CD14-positive monocyte (primary cell): Measurements from ENCODE around the gene SEC16B. TPM values are rescaled to one million over a fixed set of nuclear protein-coding genes. Genes with fewer than 3 reads are reported as not detected.

Experiments
- DNase-seq, 3 donors: peaks; one replicate each; pipeline ENCODE4 v3.0.0-alpha.2; 2011 to 2022
- H2AFZ ChIP-seq: 2 replicates; pipeline ENCODE4 v1.6.0; 2012; ENCODE audit warnings: mild to moderate bottlenecking, low read depth, low read length, inconsistent platforms; ENCODE audit not compliant: insufficient read depth, poor library complexity, severe bottlenecking
- H3K27ac ChIP-seq, 2 donors: 1 replicate in 1 of 2; 2 replicates in 1 of 2; pipeline ENCODE4 v1.5.1; 2012 to 2013; ENCODE audit warnings: low read length in 2 of 2, control low read depth in 1 of 2, inconsistent platforms in 1 of 2, low read depth in 1 of 2, mild to moderate bottlenecking in 1 of 2
- H3K27me3 ChIP-seq, 2 donors: one replicate each; pipeline versions ENCODE4 v1.6.0 to v1.6.1; 2011 to 2013; ENCODE audit warnings: low read length in 2 of 2; ENCODE audit not compliant: control insufficient read depth in 2 of 2, insufficient read depth in 2 of 2
- H3K36me3 ChIP-seq, 2 donors: replicated peaks in 1 of 2; 1 replicate in 1 of 2; 2 replicates in 1 of 2; pipeline versions ENCODE4 v1.5.1 to v1.6.1; 2012 to 2013; ENCODE audit warnings: low read length in 2 of 2, control low read depth in 1 of 2, inconsistent platforms in 1 of 2, mild to moderate bottlenecking in 1 of 2; ENCODE audit not compliant: insufficient read depth in 2 of 2, control insufficient read depth in 1 of 2
- H3K4me1 ChIP-seq, 2 donors: 1 replicate in 1 of 2; 2 replicates in 1 of 2; pipeline versions ENCODE4 v1.5.1 to v1.6.1; 2012 to 2013; ENCODE audit warnings: low read length in 2 of 2, control low read depth in 1 of 2, inconsistent platforms in 1 of 2, mild to moderate bottlenecking in 1 of 2, moderate library complexity in 1 of 2; ENCODE audit not compliant: insufficient read depth in 2 of 2, control insufficient read depth in 1 of 2
- H3K4me2 ChIP-seq: replicated peaks from 2 replicates; pipeline ENCODE3; 2012; ENCODE audit warnings: low read length, moderate library complexity, mild to moderate bottlenecking; ENCODE audit not compliant: poor library complexity, severe bottlenecking; ENCODE audit errors: extremely low read depth
- H3K4me3 ChIP-seq, 3 experiments: fragments of 200-600 bp in 1 of 3; sonication (generic) in 1 of 3; replicated peaks in 1 of 3; 1 replicate in 2 of 3; 2 replicates in 1 of 3; pipeline ENCODE4 v1.5.1; 2011 to 2013; ENCODE audit warnings: low read length in 3 of 3, mild to moderate bottlenecking in 3 of 3, control low read depth in 2 of 3, low read depth in 2 of 3, inconsistent platforms in 1 of 3, moderate library complexity in 1 of 3
- H3K79me2 ChIP-seq: 2 replicates; pipeline ENCODE4 v1.6.0; 2012; ENCODE audit warnings: mild to moderate bottlenecking, control low read depth, inconsistent platforms, low read length, moderate library complexity; ENCODE audit not compliant: insufficient read depth
- H3K9ac ChIP-seq: 2 replicates; pipeline ENCODE4 v1.6.0; 2017; ENCODE audit warnings: low read length, mild to moderate bottlenecking; ENCODE audit not compliant: insufficient read depth, poor library complexity, severe bottlenecking
- H3K9me3 ChIP-seq, 2 donors: replicated peaks in 1 of 2; 1 replicate in 1 of 2; 2 replicates in 1 of 2; pipeline versions ENCODE4 v1.5.1 to v1.6.1; 2012 to 2013; ENCODE audit warnings: low read length in 2 of 2, control low read depth in 1 of 2; ENCODE audit not compliant: control insufficient read depth in 1 of 2, insufficient read depth in 1 of 2
- H4K20me1 ChIP-seq: 2 replicates; pipeline ENCODE4 v1.6.0; 2012; ENCODE audit warnings: mild to moderate bottlenecking, low read length, control low read depth, moderate library complexity; ENCODE audit not compliant: insufficient read depth
- H3K27ac Mint-ChIP-seq, 7 donors: one replicate each; pipeline ENCODE4 v1.8.0; 2020; ENCODE audit warnings: mild to moderate bottlenecking in 7 of 7, mixed read lengths in 7 of 7, moderate library complexity in 6 of 7, inconsistent platforms in 2 of 7
- H3K27me3 Mint-ChIP-seq, 3 donors: one replicate each; pipeline ENCODE4 v1.8.0; 2021 to 2022; ENCODE audit warnings: low read depth in 3 of 3, mild to moderate bottlenecking in 3 of 3, mixed read lengths in 3 of 3, moderate library complexity in 3 of 3, inconsistent platforms in 1 of 3
- H3K36me3 Mint-ChIP-seq, 2 donors: one replicate each; pipeline ENCODE4 v1.8.0; 2020; ENCODE audit warnings: mixed read lengths in 2 of 2, inconsistent platforms in 1 of 2, mild to moderate bottlenecking in 1 of 2
- H3K4me1 Mint-ChIP-seq: one replicate; pipeline ENCODE4 v1.8.0; 2020; ENCODE audit warnings: mild to moderate bottlenecking, mixed read lengths
- H3K4me3 Mint-ChIP-seq, 2 donors: one replicate each; pipeline ENCODE4 v1.8.0; 2020; ENCODE audit warnings: mild to moderate bottlenecking in 2 of 2, mixed read lengths in 2 of 2, moderate library complexity in 1 of 2
- H3K9me3 Mint-ChIP-seq, 7 donors: one replicate each; pipeline ENCODE4 v1.8.0; 2020 to 2022; ENCODE audit warnings: mixed read lengths in 7 of 7, mild to moderate bottlenecking in 6 of 7, moderate library complexity in 6 of 7, inconsistent platforms in 2 of 7
- CTCF ChIP-seq: fragments of 200-600 bp; IDR thresholded peaks from one replicate; pipeline ENCODE4 v1.8.0; 2022; ENCODE audit warnings: antibody characterized with exemption, mild to moderate bottlenecking
- WGBS: methylation state at CpG from one replicate; pipeline ENCODE4 v1.1.5; 2013; ENCODE audit warnings: missing lambda C conversion rate; ENCODE audit not compliant: insufficient coverage; 5-methylcytosine and 5-hydroxymethylcytosine counted together
- intact Hi-C, 2 donors: fragments of 100-400 bp; cut with micrococcal nuclease; formaldehyde crosslinking; loops; one replicate each; pipeline versions ENCODE4 v1.15.0 to v1.15.1; 2023
- polyA plus RNA-seq, 3 donors: library from polyadenylated mRNA; depleted of rRNA in 1 of 3; unstranded in 2 of 3; stranded (reverse) in 1 of 3; fragments of 300-500 nt in 2 of 3; fragments of >200 nt in 1 of 3; fragmentation: Illumina TruSeq in 2 of 3; gene quantifications; 1 replicate in 2 of 3; 2 replicates in 1 of 3; pipeline ENCODE4 v1.2.3, GENCODE V29; 2012 to 2021

The SEC16B gene
- polyA plus RNA-seq, 3 donors, result 0.10 to 2.0 TPM; not detected in 1

DNA sequence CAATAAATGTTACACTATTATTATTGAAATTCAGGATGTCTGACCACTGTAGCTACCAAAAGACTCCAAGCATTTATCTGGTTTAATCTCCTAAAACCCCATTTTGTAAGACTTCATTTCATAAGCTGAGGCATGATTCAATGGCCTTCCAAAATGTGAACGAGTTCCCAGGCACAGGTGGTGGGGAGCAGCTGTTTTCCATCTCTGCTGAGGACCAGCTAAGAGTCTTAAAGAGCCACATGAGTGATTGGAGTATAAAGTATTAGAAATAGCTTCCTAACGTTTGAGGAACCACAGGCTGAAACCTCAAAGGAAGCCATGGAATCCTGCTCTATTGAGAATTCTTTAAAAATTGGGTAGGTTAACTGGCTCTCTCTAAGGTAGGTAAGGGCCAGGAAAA is 44.9 kb downstream of the SEC16B start:
- Mint-ChIP-seq H3K27me3 (peaks cover 0 to 2% (median 0%) of the 10 kb centered on the region in 3 donors), H3K4me3 (no peak overlapping the region), H3K36me3 (no peaks in the 10 kb centered on the region), H3K9me3 (peaks cover 0 to 2% (median 0%) of the 10 kb centered on the region in 7 donors), H3K4me1 (peaks cover 2% of the 10 kb centered on the region), H3K27ac (no peak overlapping the region)
- H2AFZ ChIP-seq, result no peak overlapping the region
- no peak overlapping the region for H3K4me2 ChIP-seq
- H3K4me1 ChIP-seq, result no peaks in the 10 kb centered on the region
- H3K9me3 ChIP-seq, result no peaks in the 10 kb centered on the region
- no peak overlapping the region for H3K9ac ChIP-seq
- no peaks in the 10 kb centered on the region for H4K20me1 ChIP-seq
- intact Hi-C loops, result no loop called here
- no peak for TF ChIP-seq CTCF
- no peaks in the 10 kb centered on the region for H3K27me3 ChIP-seq
- H3K36me3 ChIP-seq, result no peaks in the 10 kb centered on the region
- no peak overlapping the region for H3K4me3 ChIP-seq
- DNase-seq, result no peak
- 80% methylated on average over 1 of the region's 2 CpGs for WGBS
- no peaks in the 10 kb centered on the region for H3K79me2 ChIP-seq
- no peak overlapping the region for H3K27ac ChIP-seq

GRCh38 chr1:177923441-177923840 is 46.4 kb downstream of the SEC16B start:
- H3K9ac ChIP-seq, result no peak overlapping the region
- Mint-ChIP-seq H3K36me3 (no peaks in the 10 kb centered on the region), H3K4me3 (no peak overlapping the region), H3K27ac (no peak overlapping the region), H3K9me3 (peaks cover 0 to 2% (median 0%) of the 10 kb centered on the region in 7 donors), H3K4me1 (no peaks in the 10 kb centered on the region), H3K27me3 (peaks cover 0 to 2% (median 2%) of the 10 kb centered on the region in 3 donors)
- H3K27me3 ChIP-seq, result no peaks in the 10 kb centered on the region
- no peak for DNase-seq
- no peak overlapping the region for H3K4me3 ChIP-seq
- H3K9me3 ChIP-seq, result no peaks in the 10 kb centered on the region
- H3K79me2 ChIP-seq, result no peaks in the 10 kb centered on the region
- no peaks in the 10 kb centered on the region for H3K36me3 ChIP-seq
- no peak overlapping the region for H3K27ac ChIP-seq
- no peaks in the 10 kb centered on the region for H3K4me1 ChIP-seq
- intact Hi-C loops, result no loop called here
- no peak for TF ChIP-seq CTCF
- no peak overlapping the region for H2AFZ ChIP-seq
- 100% methylated on average over 1 of the region's 3 CpGs for WGBS
- no peaks in the 10 kb centered on the region for H4K20me1 ChIP-seq
- H3K4me2 ChIP-seq, result no peak overlapping the region
